ENCODE measurements around the gene GMFB.

GRCh38 chr14:54444681-54445080, 44.1 kb downstream of the GMFB start:
- TF ChIP-seq CTCF (conservative IDR thresholded peaks at IDR 0.05; ENCODE audit: low read length) (no peak), EZH2phosphoT487 (IDR thresholded peaks at IDR 0.05; ENCODE audit: borderline replicate concordance, low read depth, low read length) (no peak)

All from OCI-LY7 (cell line).